Measurements from ENCODE around the gene SHROOM4.

The SHROOM4 gene, protein sequence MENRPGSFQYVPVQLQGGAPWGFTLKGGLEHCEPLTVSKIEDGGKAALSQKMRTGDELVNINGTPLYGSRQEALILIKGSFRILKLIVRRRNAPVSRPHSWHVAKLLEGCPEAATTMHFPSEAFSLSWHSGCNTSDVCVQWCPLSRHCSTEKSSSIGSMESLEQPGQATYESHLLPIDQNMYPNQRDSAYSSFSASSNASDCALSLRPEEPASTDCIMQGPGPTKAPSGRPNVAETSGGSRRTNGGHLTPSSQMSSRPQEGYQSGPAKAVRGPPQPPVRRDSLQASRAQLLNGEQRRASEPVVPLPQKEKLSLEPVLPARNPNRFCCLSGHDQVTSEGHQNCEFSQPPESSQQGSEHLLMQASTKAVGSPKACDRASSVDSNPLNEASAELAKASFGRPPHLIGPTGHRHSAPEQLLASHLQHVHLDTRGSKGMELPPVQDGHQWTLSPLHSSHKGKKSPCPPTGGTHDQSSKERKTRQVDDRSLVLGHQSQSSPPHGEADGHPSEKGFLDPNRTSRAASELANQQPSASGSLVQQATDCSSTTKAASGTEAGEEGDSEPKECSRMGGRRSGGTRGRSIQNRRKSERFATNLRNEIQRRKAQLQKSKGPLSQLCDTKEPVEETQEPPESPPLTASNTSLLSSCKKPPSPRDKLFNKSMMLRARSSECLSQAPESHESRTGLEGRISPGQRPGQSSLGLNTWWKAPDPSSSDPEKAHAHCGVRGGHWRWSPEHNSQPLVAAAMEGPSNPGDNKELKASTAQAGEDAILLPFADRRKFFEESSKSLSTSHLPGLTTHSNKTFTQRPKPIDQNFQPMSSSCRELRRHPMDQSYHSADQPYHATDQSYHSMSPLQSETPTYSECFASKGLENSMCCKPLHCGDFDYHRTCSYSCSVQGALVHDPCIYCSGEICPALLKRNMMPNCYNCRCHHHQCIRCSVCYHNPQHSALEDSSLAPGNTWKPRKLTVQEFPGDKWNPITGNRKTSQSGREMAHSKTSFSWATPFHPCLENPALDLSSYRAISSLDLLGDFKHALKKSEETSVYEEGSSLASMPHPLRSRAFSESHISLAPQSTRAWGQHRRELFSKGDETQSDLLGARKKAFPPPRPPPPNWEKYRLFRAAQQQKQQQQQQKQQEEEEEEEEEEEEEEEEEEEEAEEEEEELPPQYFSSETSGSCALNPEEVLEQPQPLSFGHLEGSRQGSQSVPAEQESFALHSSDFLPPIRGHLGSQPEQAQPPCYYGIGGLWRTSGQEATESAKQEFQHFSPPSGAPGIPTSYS (N-terminal part only)

DNA sequence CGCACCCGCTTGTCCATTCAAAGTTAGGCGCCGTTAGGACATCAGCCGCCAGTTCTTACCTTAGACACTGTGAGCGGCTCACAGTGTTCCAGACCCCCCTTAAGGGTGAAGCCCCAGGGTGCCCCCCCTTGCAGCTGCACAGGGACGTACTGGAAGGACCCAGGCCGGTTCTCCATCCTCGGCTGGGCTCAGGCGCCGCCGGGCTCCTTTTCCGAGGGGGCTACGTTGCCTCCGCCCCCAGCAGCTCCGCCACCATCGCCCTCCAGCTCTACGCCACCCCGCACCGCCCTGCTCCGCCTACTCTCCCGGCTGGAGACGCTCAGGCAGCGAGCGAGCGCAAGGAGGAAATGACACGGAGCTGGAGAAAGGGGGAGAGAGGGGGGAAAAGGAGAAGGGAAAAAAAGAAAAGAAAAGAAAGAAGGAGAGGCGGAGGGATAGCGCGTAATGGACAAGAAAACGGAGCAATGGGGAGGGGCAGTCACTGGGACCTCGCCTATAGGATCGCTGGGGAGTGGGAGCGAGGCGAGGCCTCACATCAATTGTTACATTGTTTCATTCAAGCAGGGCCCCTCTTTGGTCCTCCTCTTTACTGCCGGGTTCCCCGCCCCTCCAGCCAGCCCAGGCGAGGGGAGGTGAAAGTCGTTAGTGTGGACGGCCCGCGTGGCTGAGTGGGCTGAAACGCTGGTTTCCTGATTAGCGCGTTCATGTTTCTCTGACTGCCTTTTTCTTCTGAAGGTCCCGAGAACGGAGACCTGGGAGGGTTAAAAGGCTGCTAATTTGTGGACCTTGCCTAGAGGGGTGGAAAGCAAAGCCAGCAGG, at the start of gene SHROOM4:
Gene SHROOM4, minus strand, starts transcription at position 352 of the 819 bp plus-strand sequence. Its CDS starts 176 bp downstream, at position 176.
- DNase-seq: no peak

DNA sequence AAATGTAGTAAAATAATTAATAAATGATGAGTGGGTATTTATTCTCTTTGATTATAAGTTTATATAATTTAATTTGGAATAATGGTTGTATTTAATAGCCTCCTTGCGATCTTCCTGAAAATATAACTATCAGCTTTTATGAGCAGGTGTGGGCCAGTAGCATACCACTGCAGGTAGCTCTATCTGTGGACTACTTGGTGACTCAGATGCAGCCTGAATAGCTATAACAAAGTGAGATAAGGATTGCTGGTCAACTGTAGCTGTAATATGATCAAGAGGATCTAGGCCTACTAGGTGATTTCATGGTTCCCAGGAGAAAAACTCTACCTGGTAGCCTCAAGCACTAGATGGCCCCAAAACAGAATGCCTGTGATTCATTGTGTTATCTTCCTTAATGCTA, 49.5 kb upstream of the SHROOM4 start:
- no peak for DNase-seq

DNA sequence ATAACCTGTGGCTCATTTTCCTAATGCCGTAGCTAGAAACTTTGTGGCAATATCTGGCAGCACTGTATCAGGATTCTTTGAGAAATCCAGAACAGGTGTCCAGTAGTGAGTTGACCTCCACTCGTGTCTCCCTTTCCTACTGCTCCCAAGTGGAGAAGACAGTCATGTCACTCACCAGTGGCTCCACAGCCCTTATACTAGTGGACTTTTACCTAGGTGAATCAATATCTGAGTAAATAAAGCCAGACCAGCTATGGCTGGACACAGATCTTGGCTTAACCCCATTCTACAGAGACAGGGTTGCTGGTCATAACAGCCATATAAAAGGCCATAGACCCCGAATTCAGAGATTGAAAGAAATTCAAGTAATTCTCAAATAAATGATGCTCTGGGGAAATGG, 46.5 kb upstream of the SHROOM4 start:
- DNase-seq: no peak

DNA sequence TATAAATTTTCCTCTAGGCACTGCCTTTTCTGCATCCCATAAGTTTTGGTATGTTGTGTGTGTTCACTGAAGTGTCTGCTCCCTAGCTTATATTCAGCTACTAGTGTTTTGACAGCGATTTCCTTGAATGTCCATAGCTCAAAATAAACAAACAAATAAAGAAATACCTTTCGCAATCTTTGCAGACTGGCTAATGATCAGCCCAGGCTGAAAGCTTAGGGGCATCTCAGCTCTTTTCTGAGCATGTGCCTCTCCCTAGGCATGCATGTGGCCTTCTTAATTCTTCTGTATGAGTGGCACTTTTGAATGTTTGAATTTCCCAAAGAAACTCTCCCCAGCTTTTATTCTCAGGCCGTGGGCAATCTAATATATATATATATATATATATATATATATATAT, 44.6 kb upstream of the SHROOM4 start:
- no peak for DNase-seq

DNA sequence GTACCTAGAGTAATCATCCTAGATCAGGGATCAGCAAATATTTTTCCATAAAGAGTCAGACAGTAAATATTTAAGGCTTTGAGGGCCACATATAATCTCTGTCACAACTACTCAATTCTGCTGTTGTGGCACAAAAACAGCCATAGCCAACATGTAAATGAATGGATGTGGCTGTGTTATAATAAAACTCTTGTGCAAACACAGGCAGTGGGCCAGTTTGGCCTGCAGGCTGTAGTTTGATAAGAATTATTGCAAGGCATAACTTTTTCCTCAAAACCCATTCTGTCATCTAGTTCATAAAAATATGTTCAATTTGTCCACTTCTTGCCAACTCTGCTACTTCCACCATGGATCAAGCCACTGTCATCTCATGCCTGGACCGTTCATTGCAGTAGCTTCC, 39.4 kb upstream of the SHROOM4 start:
- DNase-seq: no peak

DNA sequence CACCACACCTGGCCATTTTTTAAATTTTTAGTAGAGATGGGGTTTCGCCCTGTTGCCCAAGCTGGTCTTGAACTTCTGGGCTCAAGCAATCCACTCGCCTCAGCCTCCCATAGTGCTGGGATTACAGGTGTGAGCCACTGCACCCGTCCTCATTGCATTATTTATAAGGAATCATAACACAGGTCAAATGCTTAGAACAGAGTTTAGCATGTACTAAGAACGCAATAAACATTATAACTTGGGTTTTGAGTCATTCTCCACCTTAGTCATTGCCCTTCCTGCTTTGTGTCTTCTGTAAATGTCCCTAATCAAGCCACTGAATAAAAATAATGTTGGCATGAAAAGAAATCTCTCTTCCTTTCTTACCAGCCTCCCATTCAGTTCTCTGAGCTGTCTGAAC, 38.5 kb upstream of the SHROOM4 start:
- DNase-seq: no peak

DNA sequence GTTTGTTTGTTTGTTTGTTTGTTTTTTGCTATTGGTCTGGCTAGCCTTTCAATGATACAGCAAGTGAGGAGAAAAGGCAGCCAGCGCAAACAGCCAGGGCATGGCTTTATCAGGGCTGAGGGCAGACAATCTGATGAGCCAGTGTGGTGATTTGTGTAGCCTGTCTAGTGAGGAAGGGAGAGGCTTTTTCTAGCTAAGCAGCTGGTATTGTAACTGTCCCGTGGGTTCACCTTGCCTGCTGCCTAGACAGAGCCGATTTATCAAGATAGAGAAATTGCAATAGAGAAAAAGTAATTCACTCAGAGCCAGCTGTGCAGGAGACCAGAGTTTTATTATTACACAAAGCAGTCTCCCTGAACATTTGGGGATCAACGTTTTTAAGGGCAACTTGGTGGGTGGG, 28.2 kb upstream of the SHROOM4 start:
- no peak for DNase-seq

DNA sequence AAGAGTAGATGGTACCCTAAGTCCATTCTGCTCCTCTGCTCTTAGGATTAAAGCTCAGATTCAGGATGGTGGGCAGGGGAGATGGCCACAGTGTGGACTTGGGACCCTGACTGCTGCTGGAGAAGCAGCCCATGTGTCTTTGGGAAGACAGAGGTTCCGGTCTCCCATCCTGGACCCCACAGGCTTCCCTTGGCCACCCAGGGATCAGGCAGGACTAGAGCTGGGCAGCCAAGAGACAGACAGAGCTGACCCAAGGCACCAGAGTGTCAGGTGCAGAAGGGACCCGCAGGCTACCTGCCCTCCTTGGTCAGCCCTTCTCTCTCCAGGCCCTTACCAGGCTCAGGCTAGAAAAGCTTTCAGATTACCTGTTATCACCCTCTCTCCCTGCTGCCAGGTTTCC, 25.7 kb upstream of the SHROOM4 start:
- DNase-seq: no peak

DNA sequence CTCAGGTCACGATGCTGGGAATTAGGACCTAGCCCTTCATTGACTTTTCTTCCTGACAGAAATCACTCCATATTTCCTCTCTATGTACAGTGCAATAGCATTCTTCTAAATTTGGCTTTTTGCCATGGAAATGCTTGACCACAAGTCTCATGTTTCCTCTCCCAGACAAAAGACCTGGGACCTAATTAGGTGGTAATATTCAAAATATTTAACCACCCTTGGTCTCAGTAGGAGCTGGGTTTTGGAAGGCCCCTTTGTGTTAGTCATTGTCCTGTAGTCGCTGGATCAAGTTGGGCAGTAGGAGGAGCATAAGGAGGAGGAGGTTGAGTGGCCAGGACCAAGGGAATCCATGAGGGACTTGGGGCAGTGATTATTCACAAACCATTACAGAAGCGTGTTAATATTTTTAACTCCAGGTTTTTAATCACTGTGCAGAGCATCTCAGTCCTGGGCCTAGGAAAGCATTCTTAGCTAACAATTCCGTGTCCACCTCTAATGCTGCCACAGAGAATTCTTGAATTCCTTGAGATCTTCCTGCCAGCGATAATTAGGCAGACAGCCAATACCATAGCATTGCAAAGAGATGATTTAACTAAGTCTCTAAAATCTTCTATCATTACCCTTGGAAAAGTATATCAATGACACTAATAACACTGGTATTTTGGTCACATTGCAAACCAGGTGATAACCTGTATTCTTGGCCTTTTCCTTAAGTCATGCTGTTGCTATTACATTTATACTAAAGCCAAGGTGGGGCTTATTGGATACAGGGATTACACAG, 25.0 kb upstream of the SHROOM4 start:
- DNase-seq: no peak

DNA sequence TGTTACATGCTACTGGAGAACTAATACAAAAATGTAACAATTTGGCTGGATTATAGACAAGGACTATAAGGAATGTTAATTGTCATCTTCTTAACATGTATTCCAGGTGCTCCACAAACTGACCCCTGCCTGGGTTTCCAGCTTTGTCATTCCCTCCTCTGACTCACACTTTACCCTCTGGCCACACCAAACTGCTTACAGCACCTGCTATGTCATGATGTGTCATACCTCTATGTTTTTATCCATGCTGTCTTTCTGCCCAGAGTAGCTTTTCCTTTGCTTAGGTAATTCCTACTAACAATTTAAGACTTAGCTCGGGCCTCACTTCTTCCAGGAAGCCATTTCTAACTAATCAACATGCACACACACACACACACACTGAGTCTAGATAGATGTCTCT, 14.0 kb upstream of the SHROOM4 start:
- no peak for DNase-seq

DNA sequence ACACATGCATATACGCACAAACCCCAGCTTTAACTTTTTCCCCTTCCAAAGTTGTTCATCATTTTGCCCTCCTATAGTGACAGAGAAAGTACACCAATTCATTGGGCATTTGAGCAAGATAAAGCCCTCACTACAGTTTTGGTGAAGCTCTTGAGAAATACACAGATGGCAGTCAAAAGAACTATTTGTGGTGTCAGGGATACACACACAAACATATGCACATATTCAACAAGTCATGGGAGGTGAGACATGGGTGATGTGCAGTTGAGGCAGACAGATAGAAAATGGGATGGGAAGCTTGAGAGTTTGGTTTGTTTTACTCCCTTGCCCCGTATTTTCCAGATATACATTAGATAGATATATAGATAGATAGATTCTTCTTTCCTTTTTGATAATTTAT, 11.8 kb upstream of the SHROOM4 start:
- DNase-seq: no peak

DNA sequence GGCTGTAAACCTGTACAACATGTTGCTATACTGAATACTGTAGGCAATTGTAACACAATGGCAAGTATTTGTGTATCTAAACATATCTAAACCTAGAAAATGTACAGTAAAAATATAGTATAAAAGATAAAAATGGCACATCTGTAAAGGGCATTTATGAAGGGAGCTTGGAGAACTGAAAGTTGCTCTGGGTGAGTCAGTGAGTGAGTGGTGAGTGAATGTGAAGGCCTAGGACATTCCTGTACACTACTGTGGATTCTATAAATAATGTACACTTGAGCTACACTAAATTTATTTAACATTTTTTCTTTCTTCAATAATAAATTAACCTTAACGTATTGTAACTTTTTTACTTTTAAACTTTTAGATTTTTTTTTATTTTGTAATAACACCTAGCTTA, 5.0 kb upstream of the SHROOM4 start:
- DNase-seq: no peak

DNA sequence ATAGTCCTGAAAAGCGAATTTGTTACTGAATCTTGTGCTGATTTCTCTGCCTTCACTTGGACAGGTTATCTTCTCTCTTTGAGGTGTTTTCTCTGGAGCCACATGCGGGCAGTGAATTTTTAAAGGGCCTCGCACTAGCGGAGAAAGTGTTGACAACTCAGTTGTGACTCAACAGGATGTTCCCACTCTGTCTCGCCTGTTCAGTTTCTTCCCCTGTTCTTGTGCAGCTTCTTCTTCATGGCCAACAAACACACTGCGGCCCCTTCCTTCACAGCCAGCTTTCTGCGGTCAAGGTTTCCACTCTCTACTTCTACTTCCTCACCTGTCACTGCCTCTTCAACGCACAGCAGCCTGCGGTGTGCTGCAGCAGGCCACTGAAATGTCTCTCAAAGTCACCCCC, 1.1 kb upstream of the SHROOM4 start:
- no peak for DNase-seq

DNA sequence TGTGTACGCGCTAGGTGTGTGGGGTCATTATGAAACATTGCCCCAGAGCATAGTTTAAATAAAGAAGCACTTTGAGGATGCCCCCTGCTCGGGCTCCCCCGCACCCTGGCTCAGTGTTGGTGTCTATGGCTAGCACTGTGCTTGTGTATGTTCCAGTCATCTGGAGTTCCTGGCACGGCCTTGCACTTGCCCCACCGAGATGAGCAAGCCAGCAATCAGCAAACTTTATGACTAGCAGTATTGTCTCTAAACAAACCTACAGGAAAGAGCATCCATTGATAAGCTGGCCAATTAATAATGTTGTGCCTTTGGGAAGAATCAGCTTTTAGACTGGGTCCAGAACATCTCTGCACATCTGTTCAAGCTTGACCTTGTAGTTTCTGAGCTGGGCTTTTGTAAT, 707 bp upstream of the SHROOM4 start:
- DNase-seq: no peak

DNA sequence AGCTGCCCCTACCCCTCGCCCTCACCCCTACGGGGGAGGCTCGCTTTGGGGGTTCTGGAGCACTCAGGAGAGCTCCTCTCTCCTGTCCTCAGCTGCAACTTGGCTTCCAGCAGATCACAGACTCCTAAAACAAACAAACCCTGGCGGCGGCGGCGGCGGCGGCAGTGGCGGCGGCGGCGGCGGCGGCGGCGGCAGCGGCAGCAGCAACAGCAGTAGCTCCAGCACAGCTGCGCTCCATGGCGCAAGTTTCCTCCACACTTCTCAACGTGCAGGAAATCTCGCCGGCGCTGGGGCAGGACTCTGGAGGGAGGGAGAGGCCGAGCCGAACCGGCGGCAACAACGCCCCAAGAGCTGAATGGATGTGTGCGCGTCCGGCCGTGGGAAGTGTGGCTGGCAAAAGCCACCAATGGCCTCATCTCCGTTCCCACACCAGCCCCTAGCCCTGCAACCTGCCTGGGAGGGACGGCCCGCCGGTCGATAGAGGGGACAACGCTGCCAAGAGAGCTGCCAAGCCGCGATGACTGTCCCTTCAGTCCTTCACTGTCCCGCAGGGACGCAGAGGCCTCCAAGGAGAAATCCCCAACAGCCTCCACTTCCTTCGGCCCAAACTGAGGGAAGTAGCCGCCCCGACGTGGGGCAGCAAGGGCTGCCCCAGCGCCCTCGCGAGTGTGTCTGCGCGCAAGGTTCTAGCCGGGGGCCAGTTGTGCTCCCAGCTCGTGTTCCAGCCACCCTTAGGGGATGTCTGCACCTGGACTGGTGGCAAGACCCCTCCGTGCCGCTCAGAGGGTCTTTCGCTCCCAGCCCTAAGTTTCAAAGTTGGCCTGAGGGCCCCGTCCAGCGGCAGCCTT, 775 bp downstream of the SHROOM4 start:
- DNase-seq: no peak

DNA sequence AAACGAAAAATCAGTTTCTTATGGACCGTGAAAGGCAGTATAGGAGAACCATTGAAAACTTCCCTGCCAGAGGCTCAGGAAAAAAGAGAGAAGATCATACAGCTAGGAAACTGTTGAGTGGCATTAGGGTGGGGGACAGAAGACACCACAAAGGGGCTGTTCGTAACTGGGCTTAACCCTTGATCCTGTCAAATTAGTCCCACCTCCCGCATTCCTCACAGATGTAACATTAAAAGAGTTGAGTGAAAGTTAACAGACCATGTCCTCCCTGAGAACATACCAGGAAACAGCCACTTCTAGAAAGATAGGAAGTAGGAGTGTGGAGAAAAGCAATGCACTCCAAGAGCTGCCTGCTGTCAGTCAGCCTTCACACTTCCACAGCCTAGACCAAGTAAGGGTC, 8.7 kb downstream of the SHROOM4 start:
- no peak for DNase-seq

DNA sequence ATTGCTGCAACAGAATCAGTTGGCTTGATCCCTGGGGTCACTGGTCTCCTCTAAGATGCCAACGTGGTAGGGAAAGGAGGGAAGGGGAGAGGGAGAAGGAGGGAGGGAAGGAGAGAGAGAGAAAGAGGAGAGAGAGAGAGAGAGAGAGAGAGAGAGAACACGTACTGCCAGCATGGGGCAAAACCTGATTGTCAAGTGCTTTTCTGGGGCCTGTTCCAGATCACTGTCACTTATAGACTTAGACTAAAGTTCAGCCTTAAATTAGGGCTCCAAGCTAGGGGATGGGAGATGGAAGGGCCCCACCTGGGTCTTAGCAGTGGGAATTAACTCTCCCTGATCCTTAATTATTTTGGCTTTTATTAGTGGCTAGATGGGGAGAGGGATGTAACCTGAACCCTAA, 12.9 kb downstream of the SHROOM4 start:
- no peak for DNase-seq

DNA sequence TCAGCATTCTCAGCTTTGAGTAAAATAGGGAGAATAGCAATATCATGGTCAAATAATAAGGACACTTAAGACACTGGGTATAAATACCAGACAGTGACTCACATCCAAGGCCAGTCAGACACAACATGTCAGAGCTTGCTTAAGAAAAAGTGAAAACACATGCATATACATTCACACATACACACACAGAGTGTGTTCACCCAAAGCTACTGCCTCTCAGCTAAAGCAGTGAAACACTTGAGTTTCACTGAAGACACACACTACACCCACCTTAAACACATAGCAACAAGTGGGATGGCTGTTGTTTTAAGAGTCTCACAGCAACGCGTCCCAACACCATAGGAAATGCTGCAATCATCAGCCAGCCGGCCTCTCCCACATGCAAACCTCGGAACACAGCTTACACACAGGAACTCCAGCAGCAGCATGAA, 14.4 kb downstream of the SHROOM4 start:
- no peak for DNase-seq

DNA sequence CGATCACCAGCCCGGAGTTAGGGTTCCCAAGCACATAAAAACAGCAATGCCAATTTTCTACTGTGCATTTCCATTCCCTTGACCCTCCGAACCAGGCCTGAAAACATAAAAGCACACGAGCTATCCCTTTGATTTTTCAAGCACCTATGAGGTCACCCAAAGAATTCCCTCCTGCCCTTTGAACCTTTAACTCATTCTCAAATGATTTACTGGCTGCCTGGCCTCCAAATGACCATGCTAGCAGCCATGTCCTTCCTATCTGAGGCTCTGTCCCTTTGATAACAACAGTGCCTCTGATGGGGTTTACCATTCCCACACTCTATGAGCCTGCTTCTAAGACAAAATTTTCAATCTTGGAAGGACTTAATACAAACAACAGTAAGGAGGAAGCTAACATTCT, 15.2 kb downstream of the SHROOM4 start:
- no peak for DNase-seq

DNA sequence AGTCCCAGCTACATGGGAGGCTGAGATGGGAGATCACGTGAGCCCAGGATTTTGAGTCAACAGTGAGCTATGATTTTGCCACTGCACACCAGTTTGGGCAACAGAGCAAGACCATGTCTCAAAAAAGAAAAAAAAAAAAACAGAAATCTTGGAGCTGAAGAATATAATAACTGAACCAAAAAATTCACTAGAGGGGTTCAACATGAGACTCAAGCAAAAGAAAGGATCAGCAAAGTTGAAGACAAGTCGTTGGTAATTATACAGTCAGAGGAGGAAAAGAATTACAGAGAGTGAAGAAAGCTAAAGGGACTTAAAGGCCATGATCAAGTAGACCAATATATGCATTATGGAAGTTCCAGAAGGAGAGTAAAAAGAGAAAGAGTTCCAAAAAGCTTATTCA, 26.9 kb downstream of the SHROOM4 start:
- DNase-seq: no peak

DNA sequence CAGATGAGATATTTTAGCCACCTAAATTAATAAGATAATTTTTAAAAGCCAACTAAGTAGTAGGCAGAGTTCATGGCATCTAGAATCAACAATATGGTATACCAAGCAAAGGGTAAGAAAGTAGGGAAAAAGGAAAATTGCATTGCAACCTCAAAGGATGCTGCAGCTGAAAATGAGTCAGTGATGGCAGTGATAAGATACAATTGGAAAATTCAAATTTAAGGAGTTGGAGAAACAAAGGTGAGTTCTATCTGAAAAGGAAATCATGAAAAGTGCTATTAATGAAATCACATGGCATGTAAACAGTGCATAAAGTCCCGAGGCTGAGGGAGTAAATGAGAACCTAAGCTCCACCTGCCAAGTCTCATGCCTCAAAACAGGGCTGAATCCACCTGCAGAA, 33.9 kb downstream of the SHROOM4 start:
- no peak for DNase-seq

Data from CD4-positive, alpha-beta T cell treated with Interferon alpha-2 for 1 hour (primary cell).